Activated CD8-positive, alpha-beta T cell treated with anti-CD3 and anti-CD28 coated beads for 36 hours (primary cell): Measurements from ENCODE around the gene KIRREL3. TPM values are rescaled to one million over a fixed set of nuclear protein-coding genes. Genes with fewer than 3 reads are reported as not detected.

ENCODE experiments used
- ATAC-seq: fragments of 200-7000 bp; cut with Tn5 transposase; one replicate; pipeline ENCODE4 v1.10.0; 2021; ENCODE audit warnings: mild to moderate bottlenecking, moderate library complexity
- CTCF ChIA-PET: fragments of 350-600 bp; sonication (Branson Sonifier 250); formaldehyde crosslinking; loops from one replicate; lab custom pipeline; 2021; ENCODE audit warnings: antibody characterized with exemption; lab: Charles Lee
- POLR2A ChIA-PET: fragments of 350-600 bp; sonication (Branson Sonifier 250); formaldehyde crosslinking; loops from one replicate; lab custom pipeline; 2021; ENCODE audit warnings: antibody characterized with exemption; lab: Charles Lee
- DNase-seq: peaks from one replicate; pipeline ENCODE4 v3.0.0-alpha.2; 2020
- H3K27ac Mint-ChIP-seq: one replicate; pipeline ENCODE4 v1.8.0; 2021; ENCODE audit warnings: mild to moderate bottlenecking, mixed read lengths
- H3K27me3 Mint-ChIP-seq: one replicate; pipeline ENCODE4 v1.8.0; 2021; ENCODE audit warnings: mixed read lengths
- H3K36me3 Mint-ChIP-seq: one replicate; pipeline ENCODE4 v1.8.0; 2021; ENCODE audit warnings: low read depth, mixed read lengths
- H3K4me1 Mint-ChIP-seq: one replicate; pipeline ENCODE4 v1.8.0; 2021; ENCODE audit warnings: low read depth, mixed read lengths
- H3K4me3 Mint-ChIP-seq: one replicate; pipeline ENCODE4 v1.8.0; 2021; ENCODE audit warnings: mild to moderate bottlenecking, moderate library complexity, mixed read lengths
- H3K9me3 Mint-ChIP-seq: one replicate; pipeline ENCODE4 v1.8.0; 2021; ENCODE audit warnings: mixed read lengths
- CTCF ChIP-seq: fragments of 200-600 bp; IDR thresholded peaks from one replicate; pipeline ENCODE4 v1.8.0; 2022; ENCODE audit warnings: antibody characterized with exemption, mild to moderate bottlenecking
- intact Hi-C: fragments of 100-400 bp; cut with micrococcal nuclease; formaldehyde crosslinking; loops from one replicate; pipeline ENCODE4 v1.10.0; 2022
- total RNA-seq, 2 experiments: library from RNA; stranded (reverse); gene quantifications; one replicate each; pipeline ENCODE4 v1.2.3, GENCODE V29; 2021

KIRREL3 gene
- total RNA-seq, 2 experiments from 2014 or later: not detected

- Mint-ChIP-seq H3K36me3 (no peaks in the 10 kb centered on the region), H3K27ac (no peak overlapping the region), H3K27me3 (peaks cover 2% of the 10 kb centered on the region), H3K9me3 (no peaks in the 10 kb centered on the region), H3K4me3 (no peak overlapping the region), H3K4me1 (no peaks in the 10 kb centered on the region)
- no peak for ATAC-seq
- no peak for DNase-seq
- ChIA-PET POLR2A (no interaction called here), CTCF (interaction anchor here (1.1 kb wide), 1 partner anchor 238 kb away, joined by 3 read pairs; no protein-coding TSS in a partner anchor)
- intact Hi-C loops: no loop called here
- no peak for TF ChIP-seq CTCF
Measured at GRCh38 chr11:126679033-126679432, 321.5 kb downstream of the KIRREL3 start.

GRCh38 chr11:126676536-126676935 lies 324.0 kb downstream of the KIRREL3 start:
- no peak overlapping the region for H3K4me3 Mint-ChIP-seq
- CTCF ChIA-PET: interaction anchor here (1.0 to 1.9 kb wide), 2 partner anchors 12 to 69 kb away, joined by 3 to 4 read pairs; no protein-coding TSS in a partner anchor
- H3K4me1 Mint-ChIP-seq: no peaks in the 10 kb centered on the region
- peaks cover 2% of the 10 kb centered on the region for H3K27me3 Mint-ChIP-seq
- no peak overlapping the region for H3K27ac Mint-ChIP-seq
- H3K9me3 Mint-ChIP-seq: no peaks in the 10 kb centered on the region
- POLR2A ChIA-PET: no interaction called here
- no peak for TF ChIP-seq CTCF
- ATAC-seq (no peak), DNase-seq (no peak)
- intact Hi-C loops: no loop called here
- no peaks in the 10 kb centered on the region for H3K36me3 Mint-ChIP-seq

- no peak for ATAC-seq
- POLR2A ChIA-PET: no interaction called here
- H3K4me1 Mint-ChIP-seq: no peaks in the 10 kb centered on the region
- H3K27ac Mint-ChIP-seq: no peak overlapping the region
- no peak for DNase-seq
- no peaks in the 10 kb centered on the region for H3K9me3 Mint-ChIP-seq
- CTCF ChIA-PET: no interaction called here
- H3K4me3 Mint-ChIP-seq: no peak overlapping the region
- H3K36me3 Mint-ChIP-seq: no peaks in the 10 kb centered on the region
- H3K27me3 Mint-ChIP-seq: peaks cover 9% of the 10 kb centered on the region
- intact Hi-C loops: no loop called here
- TF ChIP-seq CTCF: no peak
Measured at GRCh38 chr11:126673319-126673718, 327.3 kb downstream of the KIRREL3 start.

- POLR2A ChIA-PET: no interaction called here
- no peak overlapping the region for H3K27ac Mint-ChIP-seq
- intact Hi-C loops: no loop called here
- no peaks in the 10 kb centered on the region for H3K4me1 Mint-ChIP-seq
- TF ChIP-seq CTCF: no peak
- H3K9me3 Mint-ChIP-seq: no peaks in the 10 kb centered on the region
- no peaks in the 10 kb centered on the region for H3K36me3 Mint-ChIP-seq
- H3K4me3 Mint-ChIP-seq: no peak overlapping the region
- CTCF ChIA-PET: no interaction called here
- ATAC-seq (no peak), DNase-seq (no peak)
- H3K27me3 Mint-ChIP-seq: peaks cover 11% of the 10 kb centered on the region
Measured at GRCh38 chr11:126669416-126669815, 331.2 kb downstream of the KIRREL3 start.

GRCh38 chr11:126664643-126665042 lies 335.9 kb downstream of the KIRREL3 start:
- no peak for ATAC-seq
- Mint-ChIP-seq H3K36me3 (no peaks in the 10 kb centered on the region), H3K4me1 (no peaks in the 10 kb centered on the region), H3K9me3 (no peaks in the 10 kb centered on the region), H3K4me3 (no peak overlapping the region), H3K27me3 (peaks cover 6% of the 10 kb centered on the region), H3K27ac (no peak overlapping the region)
- no peak for TF ChIP-seq CTCF
- no peak for DNase-seq
- intact Hi-C loops: no loop called here
- POLR2A ChIA-PET: no interaction called here
- CTCF ChIA-PET: no interaction called here
